ENCODE results near the gene RUVBL1.
A peak's percentile ranks its signal among the peaks of the same experiment; 100 is the strongest.

The RUVBL1 gene

GRCh38 chr3:128143496-128143895 lies 19.9 kb upstream of the RUVBL1 start:
- no peak for DNase-seq (ENCODE audit: low read depth)
- H3K4me3 ChIP-seq (ENCODE audit: low read depth, low read length), result no peak overlapping the region
- no peak for TF ChIP-seq CTCF (IDR thresholded peaks at IDR 0.05; ENCODE audit: insufficient read depth, low read depth, low read length, missing control alignments)

DNA sequence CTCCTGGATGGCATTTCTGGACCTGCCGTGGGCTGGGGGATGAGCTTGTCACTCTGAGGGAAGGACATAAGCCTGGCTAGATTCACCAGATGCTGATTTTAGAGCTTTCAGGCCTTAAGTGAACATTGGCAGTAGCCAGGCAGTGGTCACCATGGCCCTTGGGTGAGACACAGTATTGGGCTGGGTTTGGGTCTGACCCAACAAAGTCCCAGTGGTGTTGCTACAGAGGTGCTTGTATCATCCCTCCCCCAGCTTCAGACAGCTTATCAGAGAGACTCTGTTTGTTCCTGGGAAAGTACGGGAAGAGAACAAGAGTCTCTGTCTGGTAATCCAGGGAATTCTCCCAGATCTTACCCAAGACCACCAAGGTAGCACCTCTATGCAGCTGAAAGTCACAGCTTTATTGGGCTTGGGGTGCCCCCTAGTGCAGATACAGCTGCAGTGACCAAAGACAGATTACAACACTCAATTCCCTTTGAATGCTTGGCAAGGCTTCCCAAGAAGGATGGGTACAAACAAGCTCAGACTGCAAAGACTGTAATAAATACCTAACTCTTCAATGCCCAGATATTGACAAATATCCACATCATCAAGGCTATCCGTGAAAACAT lies 9.8 kb upstream of the RUVBL1 start:
- TF ChIP-seq CTCF (IDR thresholded peaks at IDR 0.05; ENCODE audit: insufficient read depth, low read depth, low read length, missing control alignments), result peak; percentile 67
- peak; percentile 52 for DNase-seq (ENCODE audit: low read depth)
- no peak overlapping the region for H3K4me3 ChIP-seq (ENCODE audit: low read depth, low read length)

- no peak for TF ChIP-seq CTCF (IDR thresholded peaks at IDR 0.05; ENCODE audit: insufficient read depth, low read depth, low read length, missing control alignments)
- DNase-seq (ENCODE audit: low read depth), result no peak
These were observed 8.5 kb upstream of the RUVBL1 start for GRCh38 chr3:128131897-128132646.

GRCh38 chr3:128128251-128128650 lies 4.6 kb upstream of the RUVBL1 start:
- no peak for TF ChIP-seq CTCF (IDR thresholded peaks at IDR 0.05; ENCODE audit: insufficient read depth, low read depth, low read length, missing control alignments)
- H3K4me3 ChIP-seq (ENCODE audit: low read depth, low read length), result no peak overlapping the region
- DNase-seq (ENCODE audit: low read depth), result no peak

More at GRCh38 chr3:128131897-128132646, 8.5 kb upstream of the RUVBL1 start:
- H3K4me3 ChIP-seq (ENCODE audit: low read depth, low read length), result no peak overlapping the region

- H3K4me3 ChIP-seq (ENCODE audit: low read depth, low read length), result no peak overlapping the region
- no peak for DNase-seq (ENCODE audit: low read depth)
- no peak for TF ChIP-seq CTCF (IDR thresholded peaks at IDR 0.05; ENCODE audit: insufficient read depth, low read depth, low read length, missing control alignments)
These were observed 3.6 kb upstream of the RUVBL1 start for GRCh38 chr3:128127236-128127635.

DNA sequence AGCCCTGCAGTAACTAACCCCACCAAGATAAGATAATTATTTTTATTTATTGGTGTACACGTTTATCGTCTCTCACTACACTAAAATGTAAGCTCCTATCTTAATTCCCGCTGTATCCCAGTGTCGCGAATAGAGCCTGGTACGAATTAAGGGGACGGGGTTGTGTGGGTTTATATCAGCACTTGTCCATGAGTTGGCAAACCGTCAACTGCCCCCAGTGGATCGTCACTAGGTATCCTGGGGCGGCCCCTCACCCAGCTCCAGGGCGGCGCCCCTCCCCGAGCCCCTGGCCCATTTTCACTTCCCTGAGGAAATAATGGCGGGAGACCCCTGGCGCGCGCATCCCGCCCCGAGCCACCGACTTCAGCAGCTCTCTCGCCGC lies 465 bp downstream of the RUVBL1 start:
- no peak for TF ChIP-seq CTCF (IDR thresholded peaks at IDR 0.05; ENCODE audit: insufficient read depth, low read depth, low read length, missing control alignments)
- no peak for DNase-seq (ENCODE audit: low read depth)
- peak overlapping the region; percentile 75 for H3K4me3 ChIP-seq (ENCODE audit: low read depth, low read length)

All from GM12865 (cell line).